Mononuclear cell (primary cell): Measurements from ENCODE around the gene COPA. TPM values are rescaled to one million over a fixed set of nuclear protein-coding genes. Genes with fewer than 3 reads are reported as not detected.
"Not testable (repeated sequence)": the region's sequence is repeated elsewhere in the genome, so short reads cannot be mapped to it uniquely, and the experiment has no call there.

Experiments
- H3K27me3 ChIP-seq: 2 replicates; pipeline ENCODE4 v1.6.0; 2011; ENCODE audit warnings: low read length, control low read depth; ENCODE audit not compliant: insufficient read depth
- H3K4me1 ChIP-seq: 2 replicates; pipeline ENCODE4 v1.5.1; 2011; ENCODE audit warnings: mild to moderate bottlenecking, low read length, control low read depth; ENCODE audit not compliant: insufficient read depth
- H3K4me3 ChIP-seq: 2 replicates; pipeline ENCODE4 v1.5.1; 2011; ENCODE audit warnings: mild to moderate bottlenecking, low read length, moderate library complexity
- H3K9me3 ChIP-seq: 2 replicates; pipeline ENCODE4 v1.5.1; 2011; ENCODE audit warnings: low read depth, mild to moderate bottlenecking, control low read depth, low read length
- total RNA-seq: library from RNA; depleted of rRNA; stranded (reverse); fragments of >200 nt; gene quantifications from one replicate; pipeline ENCODE4 v1.2.3, GENCODE V29; 2012

The COPA gene
- total RNA-seq, 1 donor: 89.4 TPM

GRCh38 chr1:160309571-160309970 lies 33.5 kb downstream of the COPA start:
- H3K4me1 ChIP-seq: no peaks in the 10 kb centered on the region
- H3K9me3 ChIP-seq: no peaks in the 10 kb centered on the region
- no peak overlapping the region for H3K4me3 ChIP-seq
- no peaks in the 10 kb centered on the region for H3K27me3 ChIP-seq

DNA sequence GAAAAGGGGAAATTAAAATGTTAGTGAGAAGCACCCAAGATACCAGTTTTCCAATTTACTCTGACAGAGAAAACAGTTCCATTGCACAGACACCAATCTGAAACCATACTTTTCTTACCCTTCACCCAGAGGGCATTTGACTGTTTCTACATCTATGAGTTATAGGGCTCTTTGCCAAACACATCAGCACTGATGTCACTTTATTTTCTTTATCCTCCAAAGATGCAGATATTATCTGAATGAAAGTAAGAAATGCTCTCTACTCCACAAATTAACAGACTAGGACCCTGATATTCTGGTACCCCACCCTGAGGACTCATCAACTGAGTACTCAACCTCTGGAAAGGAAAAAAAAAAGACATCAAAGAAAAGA lies 33.9 kb downstream of the COPA start:
- no peaks in the 10 kb centered on the region for H3K4me1 ChIP-seq
- no peaks in the 10 kb centered on the region for H3K9me3 ChIP-seq
- H3K4me3 ChIP-seq: no peak overlapping the region
- no peaks in the 10 kb centered on the region for H3K27me3 ChIP-seq

- H3K27me3 ChIP-seq: no peaks in the 10 kb centered on the region
- H3K4me3 ChIP-seq: no peak overlapping the region
- no peaks in the 10 kb centered on the region for H3K4me1 ChIP-seq
- H3K9me3 ChIP-seq: no peaks in the 10 kb centered on the region
Measured at GRCh38 chr1:160308451-160309184, 34.4 kb downstream of the COPA start.

GRCh38 chr1:160307118-160307791 lies 35.8 kb downstream of the COPA start:
- H3K4me3 ChIP-seq: no peak overlapping the region
- no peaks in the 10 kb centered on the region for H3K27me3 ChIP-seq
- H3K4me1 ChIP-seq: no peaks in the 10 kb centered on the region
- no peaks in the 10 kb centered on the region for H3K9me3 ChIP-seq

- H3K4me3 ChIP-seq: no peak overlapping the region
- H3K9me3 ChIP-seq: no peaks in the 10 kb centered on the region
- H3K4me1 ChIP-seq: no peaks in the 10 kb centered on the region
- H3K27me3 ChIP-seq: no peaks in the 10 kb centered on the region
Measured at GRCh38 chr1:160300173-160300572, 42.9 kb downstream of the COPA start.

GRCh38 chr1:160296036-160296435 lies 47.0 kb downstream of the COPA start:
- Histone ChIP-seq H3K27me3 (no peaks in the 10 kb centered on the region), H3K4me3 (no peak overlapping the region), H3K4me1 (no peaks in the 10 kb centered on the region)

DNA sequence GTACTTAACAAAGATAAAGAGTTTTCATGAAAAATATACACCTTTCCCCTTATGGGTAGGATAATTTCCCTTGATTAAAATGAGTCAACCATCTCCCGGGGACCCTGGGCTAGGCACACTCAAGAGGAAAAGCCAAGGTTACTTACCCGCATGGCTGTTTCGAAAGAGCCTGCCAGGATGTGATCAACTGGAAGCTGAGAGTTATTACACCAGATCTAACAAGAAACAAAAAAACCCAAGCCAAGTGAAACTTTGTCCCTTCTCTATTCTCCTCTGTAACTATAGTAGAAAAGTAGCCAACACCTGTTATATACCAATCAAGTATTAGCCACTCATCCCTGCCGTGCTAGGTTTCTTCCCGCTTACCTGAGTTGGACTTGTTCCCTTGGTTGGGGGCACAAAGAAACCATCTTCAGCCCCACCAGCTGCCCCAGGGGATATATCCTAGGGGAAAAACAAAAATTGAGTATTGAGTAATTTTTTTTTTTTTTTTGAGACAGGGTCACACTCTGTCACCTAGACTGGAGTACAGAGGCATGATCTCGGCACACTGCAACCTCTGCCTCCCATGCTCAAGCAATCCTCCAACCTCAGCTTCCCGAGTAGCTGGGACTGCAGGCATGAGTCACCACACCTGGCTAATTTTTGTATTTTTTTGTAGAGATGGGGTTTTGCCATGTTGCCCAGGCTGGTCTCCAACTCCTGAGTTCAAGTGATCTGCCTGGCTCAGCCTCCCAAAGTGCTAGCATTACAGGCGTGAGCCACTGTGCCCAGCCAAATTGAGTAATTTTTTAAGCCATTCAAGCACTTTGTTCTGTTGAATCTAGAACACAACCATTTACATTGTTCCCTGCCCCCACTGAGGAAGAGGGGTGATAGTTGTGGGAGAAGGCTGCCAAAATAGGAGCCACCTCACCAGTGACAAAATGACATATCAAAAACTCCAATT lies 49.8 kb downstream of the COPA start:
- Histone ChIP-seq H3K4me1 (no peaks in the 10 kb centered on the region), H3K9me3 (no peaks in the 10 kb centered on the region), H3K27me3 (no peaks in the 10 kb centered on the region), H3K4me3 (no peak overlapping the region)

More at GRCh38 chr1:160296036-160296435, 47.0 kb downstream of the COPA start:
- H3K9me3 ChIP-seq: no peaks in the 10 kb centered on the region

- Histone ChIP-seq H3K27me3 (no peaks in the 10 kb centered on the region), H3K4me1 (no peaks in the 10 kb centered on the region), H3K4me3 (no peak overlapping the region), H3K9me3 (no peaks in the 10 kb centered on the region)
Measured at GRCh38 chr1:160291248-160292220, 51.5 kb downstream of the COPA start.

GRCh38 chr1:160287769-160288168 lies 55.3 kb downstream of the COPA start:
- peaks cover 20% of the 10 kb centered on the region for H3K4me1 ChIP-seq
- H3K27me3 ChIP-seq, H3K4me3 ChIP-seq, H3K9me3 ChIP-seq: not testable (repeated sequence)

DNA sequence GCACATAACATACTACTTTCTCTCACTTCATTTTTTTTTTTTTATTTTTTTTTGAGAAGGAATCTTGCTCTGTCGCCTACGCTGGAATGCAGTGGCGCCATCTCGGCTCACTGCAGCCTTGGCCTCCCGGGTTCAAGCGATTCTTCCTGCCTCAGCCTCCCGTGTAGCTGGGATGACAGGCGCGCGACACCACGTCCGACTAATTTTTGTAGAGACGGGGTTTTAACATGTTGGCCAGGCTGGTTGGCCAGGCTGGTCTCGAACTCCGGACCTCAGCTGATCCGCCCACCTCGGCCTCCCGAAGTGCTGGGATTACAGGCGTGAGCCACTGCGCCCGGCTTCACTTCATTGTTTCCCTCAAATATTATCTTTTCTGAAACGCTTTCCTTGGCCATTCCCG lies 57.5 kb downstream of the COPA start:
- Histone ChIP-seq H3K4me1 (peaks cover 20% of the 10 kb centered on the region), H3K27me3 (no peaks in the 10 kb centered on the region), H3K9me3 (no peaks in the 10 kb centered on the region), H3K4me3 (peak overlapping the region; percentile 87)

DNA sequence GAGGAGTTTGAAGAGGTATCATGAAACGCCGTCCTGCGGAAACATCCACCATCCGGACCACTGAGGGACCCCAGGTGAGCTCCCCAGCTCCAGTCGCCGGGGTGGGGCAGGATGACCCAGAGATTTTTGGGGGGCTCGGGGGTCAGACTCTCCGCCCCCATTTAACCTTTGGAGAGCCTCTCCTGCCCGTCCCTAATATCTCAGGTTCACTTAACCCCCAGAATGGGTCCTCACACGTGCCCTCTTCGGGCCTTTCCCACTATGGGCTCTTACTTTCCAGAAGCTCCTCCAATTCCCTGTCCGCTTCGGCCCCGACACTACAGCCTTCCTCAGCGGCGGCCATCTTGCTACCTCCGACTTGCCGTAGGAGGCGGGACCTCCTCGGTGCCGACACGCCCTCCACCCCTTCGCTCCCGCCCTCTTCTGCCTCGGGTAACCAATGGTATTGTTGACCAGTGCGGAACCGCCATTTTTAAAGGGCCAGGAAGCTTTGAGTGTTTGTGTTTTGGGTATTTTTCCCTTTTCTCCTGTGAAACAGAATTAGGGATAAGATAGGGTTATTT lies 58.2 kb downstream of the COPA start, which contains the start of gene PEX19:
PEX19 (minus strand) TSS at position 352 of the 563 bp plus-strand sequence; CDS start at position 343, 9 bp downstream.
- Histone ChIP-seq H3K9me3 (no peaks in the 10 kb centered on the region), H3K27me3 (no peaks in the 10 kb centered on the region), H3K4me1 (peaks cover 20% of the 10 kb centered on the region), H3K4me3 (peak within 1 kb of the TSS; percentile 87)

GRCh38 chr1:160284220-160284781 lies 58.7 kb downstream of the COPA start:
- Histone ChIP-seq H3K4me1 (peaks cover 20% of the 10 kb centered on the region), H3K9me3 (no peaks in the 10 kb centered on the region), H3K27me3 (no peaks in the 10 kb centered on the region), H3K4me3 (peak overlapping the region; percentile 87)

- H3K9me3 ChIP-seq: no peaks in the 10 kb centered on the region
- H3K4me3 ChIP-seq: no peak overlapping the region
- peaks cover 20% of the 10 kb centered on the region for H3K4me1 ChIP-seq
- H3K27me3 ChIP-seq: no peaks in the 10 kb centered on the region
Measured at GRCh38 chr1:160282807-160283206, 60.2 kb downstream of the COPA start.
